Gastroesophageal sphincter (tissue), 3 donors: ENCODE results near the gene SMURF1.

ENCODE experiments used
- EP300 ChIP-seq: sonication (generic); formaldehyde crosslinking; IDR thresholded peaks from one replicate; pipeline ENCODE4 v1.6.1; 2017; ENCODE audit warnings: antibody characterized with exemption, mild to moderate bottlenecking
- POLR2A ChIP-seq, 2 donors: fragments of 450-650 bp; IDR thresholded peaks; one replicate each; pipeline ENCODE4 v1.6.1; 2017; ENCODE audit warnings: antibody characterized with exemption in 2 of 2, mild to moderate bottlenecking in 2 of 2, moderate library complexity in 1 of 2
- TF ChIP-seq, protein P1 (sequence below), 4 experiments: fragments of 200-600 bp in 2 of 4; fragments of 450-650 bp in 2 of 4; sonication (generic) in 1 of 4; IDR thresholded peaks; one replicate each; pipeline ENCODE4 v1.5.1; 2017 to 2019; ENCODE audit warnings: antibody characterized with exemption in 4 of 4, mild to moderate bottlenecking in 2 of 4, moderate library complexity in 2 of 4

GRCh38 chr7:99031496-99031895 lies 112.4 kb downstream of the SMURF1 start:
- TF ChIP-seq, protein P1, sequence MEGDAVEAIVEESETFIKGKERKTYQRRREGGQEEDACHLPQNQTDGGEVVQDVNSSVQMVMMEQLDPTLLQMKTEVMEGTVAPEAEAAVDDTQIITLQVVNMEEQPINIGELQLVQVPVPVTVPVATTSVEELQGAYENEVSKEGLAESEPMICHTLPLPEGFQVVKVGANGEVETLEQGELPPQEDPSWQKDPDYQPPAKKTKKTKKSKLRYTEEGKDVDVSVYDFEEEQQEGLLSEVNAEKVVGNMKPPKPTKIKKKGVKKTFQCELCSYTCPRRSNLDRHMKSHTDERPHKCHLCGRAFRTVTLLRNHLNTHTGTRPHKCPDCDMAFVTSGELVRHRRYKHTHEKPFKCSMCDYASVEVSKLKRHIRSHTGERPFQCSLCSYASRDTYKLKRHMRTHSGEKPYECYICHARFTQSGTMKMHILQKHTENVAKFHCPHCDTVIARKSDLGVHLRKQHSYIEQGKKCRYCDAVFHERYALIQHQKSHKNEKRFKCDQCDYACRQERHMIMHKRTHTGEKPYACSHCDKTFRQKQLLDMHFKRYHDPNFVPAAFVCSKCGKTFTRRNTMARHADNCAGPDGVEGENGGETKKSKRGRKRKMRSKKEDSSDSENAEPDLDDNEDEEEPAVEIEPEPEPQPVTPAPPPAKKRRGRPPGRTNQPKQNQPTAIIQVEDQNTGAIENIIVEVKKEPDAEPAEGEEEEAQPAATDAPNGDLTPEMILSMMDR (IDR thresholded peaks at IDR 0.05), result no peak
- TF ChIP-seq EP300, result no peak
- TF ChIP-seq POLR2A (IDR thresholded peaks at IDR 0.05), result no peak
